ENCODE data around the gene IL17RE. TPM values are rescaled to one million over a fixed set of nuclear protein-coding genes. Genes with fewer than 3 reads are reported as not detected.

The IL17RE gene
- total and polyA plus RNA-seq, 2 of the 13 experiments (the other 11 are each of a cell fraction or from before 2014, with no cell fraction given): 14.5 to 24.1 TPM

DNA sequence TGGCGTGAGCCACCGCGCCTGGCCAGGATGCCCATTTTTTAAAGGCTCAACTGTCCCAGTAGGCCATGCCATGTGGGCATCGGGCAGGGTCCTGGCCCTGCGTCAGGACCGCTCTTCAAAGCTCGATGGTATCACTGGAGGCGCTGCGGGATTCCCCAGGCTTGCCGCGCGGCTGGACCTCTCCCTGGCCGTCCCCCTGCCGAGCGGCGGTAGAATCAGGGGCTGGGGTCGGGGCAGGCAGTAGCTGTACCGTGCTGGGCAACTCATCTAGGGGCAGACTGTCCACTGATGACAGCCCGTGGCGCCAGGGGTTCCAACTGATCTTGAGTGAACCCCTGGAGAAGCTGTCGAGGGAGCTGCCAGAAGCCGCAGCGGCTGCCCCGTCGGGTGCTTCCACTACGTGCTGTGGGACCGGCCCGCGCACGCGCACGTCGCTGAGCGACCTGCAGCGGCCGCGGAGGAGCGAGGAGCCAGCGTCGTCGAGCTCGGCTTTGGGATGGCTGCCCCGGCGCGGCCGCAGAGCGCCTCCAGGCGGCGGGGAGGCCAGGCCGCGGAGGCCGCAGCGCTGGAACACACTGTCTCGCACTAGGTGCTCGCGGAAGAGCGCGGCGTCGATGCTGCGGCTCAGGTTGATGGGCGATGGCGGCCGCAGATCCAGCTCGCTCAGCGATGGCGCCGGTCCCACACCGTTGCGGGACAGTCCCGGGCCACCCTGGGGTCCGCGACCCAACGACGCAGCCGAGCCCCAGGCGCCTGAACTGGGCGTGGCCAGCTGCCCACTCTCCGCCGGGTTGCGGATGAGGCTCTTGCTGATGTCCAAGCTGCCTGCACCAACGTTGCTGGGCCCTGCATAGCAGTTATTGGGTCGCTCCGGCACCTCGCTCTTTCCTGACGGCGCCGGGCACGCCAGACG lies 43.7 kb downstream of the IL17RE start (continued):
- TF ChIP-seq ZNF710 (CRISPR knock-in tag; IDR thresholded peaks at IDR 0.05; ENCODE audit: borderline replicate concordance): no peak; the same call in 1 of the 2 replicates
- peak; percentile 99 for TF ChIP-seq ZNF776 (CRISPR knock-in tag; IDR thresholded peaks at IDR 0.05)
- TF ChIP-seq ZSCAN20 (CRISPR knock-in tag; IDR thresholded peaks at IDR 0.05; ENCODE audit: borderline replicate concordance): peak; percentile 88; the same call in 1 of the 2 replicates
- TF ChIP-seq PRPF4 (IDR thresholded peaks at IDR 0.05; ENCODE audit: low read depth, low read length, poor library complexity, severe bottlenecking): no peak
- no peak for TF ChIP-seq IKZF1 (IDR thresholded peaks at IDR 0.05)
- peak; percentile 40 for TF ChIP-seq ASH2L (IDR thresholded peaks at IDR 0.05; ENCODE audit: insufficient read length, low read depth, low read length)
- no peak for TF ChIP-seq SMYD3 (CRISPR knock-in tag; IDR thresholded peaks at IDR 0.05)
- no peak for TF ChIP-seq FOXA1 (IDR thresholded peaks at IDR 0.05)
- TF ChIP-seq FOXA1 (CRISPR knock-in tag; IDR thresholded peaks at IDR 0.05): peak; percentile 20; the same call in 1 of the 2 replicates
- no peak for TF ChIP-seq MBNL3 (CRISPR knock-in tag; conservative IDR thresholded peaks at IDR 0.05)
- no peak for TF ChIP-seq NFYC (CRISPR knock-in tag; IDR thresholded peaks at IDR 0.05)
- TF ChIP-seq ZNF569 (CRISPR knock-in tag; IDR thresholded peaks at IDR 0.05; ENCODE audit: borderline replicate concordance): no peak; the same call in 1 of the 2 replicates
- 0 out of 2 replicates have a peak, but pooled peaks have one; percentile 9 for TF ChIP-seq DZIP1 (CRISPR knock-in tag; IDR thresholded peaks at IDR 0.05)
- TF ChIP-seq ATF6 (CRISPR knock-in tag; conservative IDR thresholded peaks at IDR 0.05): no peak
- TF ChIP-seq, protein P1, sequence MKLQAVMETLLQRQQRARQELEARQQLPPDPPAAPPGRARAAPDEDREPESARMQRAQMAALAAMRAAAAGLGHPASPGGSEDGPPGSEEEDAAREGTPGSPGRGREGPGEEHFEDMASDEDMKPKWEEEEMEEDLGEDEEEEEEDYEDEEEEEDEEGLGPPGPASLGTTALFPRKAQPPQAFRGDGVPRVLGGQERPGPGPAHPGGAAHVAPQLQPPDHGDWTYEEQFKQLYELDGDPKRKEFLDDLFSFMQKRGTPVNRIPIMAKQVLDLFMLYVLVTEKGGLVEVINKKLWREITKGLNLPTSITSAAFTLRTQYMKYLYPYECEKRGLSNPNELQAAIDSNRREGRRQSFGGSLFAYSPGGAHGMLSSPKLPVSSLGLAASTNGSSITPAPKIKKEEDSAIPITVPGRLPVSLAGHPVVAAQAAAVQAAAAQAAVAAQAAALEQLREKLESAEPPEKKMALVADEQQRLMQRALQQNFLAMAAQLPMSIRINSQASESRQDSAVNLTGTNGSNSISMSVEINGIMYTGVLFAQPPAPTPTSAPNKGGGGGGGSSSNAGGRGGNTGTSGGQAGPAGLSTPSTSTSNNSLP (IDR thresholded peaks at IDR 0.05; ENCODE audit: low read depth, low read length): no peak
- TF ChIP-seq ISL2 (CRISPR knock-in tag; IDR thresholded peaks at IDR 0.05): no peak; the same call in 1 of the 2 replicates
- TF ChIP-seq KLF9 (CRISPR knock-in tag; IDR thresholded peaks at IDR 0.05; ENCODE audit: low read depth): no peak
- TF ChIP-seq ZNF616 (CRISPR knock-in tag; IDR thresholded peaks at IDR 0.05; ENCODE audit: low read depth): peak; percentile 76
- TF ChIP-seq ZFYVE20 (CRISPR knock-in tag; IDR thresholded peaks at IDR 0.05; ENCODE audit: borderline replicate concordance, low read depth): no peak
- peak; percentile 8; the same call in 1 of the 2 replicates for TF ChIP-seq AHR (CRISPR knock-in tag; IDR thresholded peaks at IDR 0.05)
- peak; percentile 15; the same call in 1 of the 2 replicates for TF ChIP-seq ZNF891 (CRISPR knock-in tag; IDR thresholded peaks at IDR 0.05)

All from HepG2 (cell line).